Neural crest cell (in vitro differentiated cells): Measurements from ENCODE around the gene LRRC75A. TPM values are rescaled to one million over a fixed set of nuclear protein-coding genes. Genes with fewer than 3 reads are reported as not detected.

Experiments
- DNase-seq: peaks from one replicate; pipeline ENCODE4 v3.0.0; 2021; ENCODE audit warnings: low read depth, mixed read lengths, low spot score
- H3K27ac Mint-ChIP-seq: one replicate; pipeline ENCODE4 v1.8.0; 2021; ENCODE audit warnings: mild to moderate bottlenecking, mixed read lengths; ENCODE audit not compliant: unreplicated experiment
- H3K27me3 Mint-ChIP-seq: 2 replicates; pipeline ENCODE4 v1.8.0; 2021; ENCODE audit warnings: low read depth, mild to moderate bottlenecking, mixed read lengths
- H3K36me3 Mint-ChIP-seq: 2 replicates; pipeline ENCODE4 v1.8.0; 2021; ENCODE audit warnings: low read depth, mild to moderate bottlenecking, mixed read lengths
- H3K4me1 Mint-ChIP-seq: 2 replicates; pipeline ENCODE4 v1.8.0; 2021; ENCODE audit warnings: mixed read lengths
- H3K4me3 Mint-ChIP-seq: one replicate; pipeline ENCODE4 v1.8.0; 2021; ENCODE audit warnings: mild to moderate bottlenecking, mixed read lengths
- H3K9me3 Mint-ChIP-seq: 2 replicates; pipeline ENCODE4 v1.8.0; 2021; ENCODE audit warnings: mixed read lengths
- long read RNA-seq: library from polyadenylated mRNA; unstranded; transcript quantifications from one replicate; pipeline ENCODE4 v2.0.0, GENCODE V29; 2020
- total RNA-seq: library from RNA; stranded (reverse); gene quantifications from 2 replicates; pipeline ENCODE4 v1.2.1, GENCODE V29; 2021
- TF ChIP-seq, protein P1 (sequence below): fragments of 200-600 bp; sonication (generic); conservative IDR thresholded peaks from 2 replicates; pipeline ENCODE4 v1.5.0; 2021; ENCODE audit warnings: antibody characterized with exemption, mild to moderate bottlenecking

Gene LRRC75A, protein sequence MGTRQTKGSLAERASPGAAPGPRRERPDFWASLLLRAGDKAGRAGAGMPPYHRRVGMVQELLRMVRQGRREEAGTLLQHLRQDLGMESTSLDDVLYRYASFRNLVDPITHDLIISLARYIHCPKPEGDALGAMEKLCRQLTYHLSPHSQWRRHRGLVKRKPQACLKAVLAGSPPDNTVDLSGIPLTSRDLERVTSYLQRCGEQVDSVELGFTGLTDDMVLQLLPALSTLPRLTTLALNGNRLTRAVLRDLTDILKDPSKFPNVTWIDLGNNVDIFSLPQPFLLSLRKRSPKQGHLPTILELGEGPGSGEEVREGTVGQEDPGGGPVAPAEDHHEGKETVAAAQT
- total RNA-seq = 5.6 and 7.2 TPM in 2 replicates
- long read RNA-seq, partial matches to known transcripts = 0 of 11 reads
- long read RNA-seq, other reads (novel, unspliced or antisense) = 11 of 11 reads

DNA sequence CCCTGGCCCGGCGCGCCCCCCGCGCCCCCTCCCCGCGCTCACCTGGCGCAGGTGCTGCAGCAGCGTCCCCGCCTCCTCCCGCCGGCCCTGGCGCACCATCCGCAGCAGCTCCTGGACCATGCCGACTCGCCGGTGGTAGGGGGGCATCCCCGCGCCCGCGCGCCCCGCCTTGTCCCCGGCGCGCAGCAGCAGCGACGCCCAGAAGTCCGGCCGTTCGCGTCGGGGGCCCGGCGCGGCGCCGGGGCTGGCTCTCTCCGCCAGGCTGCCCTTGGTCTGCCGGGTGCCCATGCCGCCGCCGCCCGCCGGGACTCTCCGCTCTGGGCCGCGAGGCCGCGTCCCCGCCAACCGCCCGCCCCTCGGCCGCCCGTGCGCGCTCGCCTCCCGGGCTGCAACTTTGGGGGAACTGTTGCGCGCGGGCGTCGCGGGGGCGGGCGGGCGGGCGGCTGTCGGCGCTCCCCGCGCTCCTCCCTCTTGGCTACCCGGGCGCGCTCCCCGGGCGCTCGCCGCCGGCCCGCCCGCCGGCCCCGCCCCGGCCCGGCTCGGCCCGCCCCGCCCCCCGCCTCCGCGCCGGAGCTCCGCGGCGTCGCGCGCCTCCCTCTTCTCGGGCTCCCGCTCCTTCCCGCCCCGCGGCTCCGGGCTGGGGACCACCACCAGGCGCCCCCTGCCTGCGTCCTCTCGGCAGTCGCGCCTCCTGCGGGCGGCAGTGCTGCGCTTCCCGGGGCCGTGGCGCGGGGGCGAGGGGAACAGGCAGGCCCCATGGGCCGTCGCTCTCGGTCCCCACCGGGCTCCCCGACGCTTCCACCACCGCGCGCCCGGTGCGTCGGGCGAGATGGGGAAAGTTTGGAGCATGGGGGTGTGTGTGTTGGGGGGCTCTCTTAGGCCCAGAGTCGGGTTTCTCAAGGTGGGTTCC lies at the start of gene LRRC75A:
TSS of gene LRRC75A (minus strand) at position 491 of the 910 bp plus-strand sequence. CDS start at position 288, 203 bp downstream.
- H3K36me3 Mint-ChIP-seq = no peaks in the 10 kb centered on the region
- no peaks in the 10 kb centered on the region for H3K9me3 Mint-ChIP-seq
- peak within 1 kb of the TSS; percentile 81 for H3K4me3 Mint-ChIP-seq
- peaks cover 35% of the 10 kb centered on the region for H3K4me1 Mint-ChIP-seq
- TF ChIP-seq, protein P1, sequence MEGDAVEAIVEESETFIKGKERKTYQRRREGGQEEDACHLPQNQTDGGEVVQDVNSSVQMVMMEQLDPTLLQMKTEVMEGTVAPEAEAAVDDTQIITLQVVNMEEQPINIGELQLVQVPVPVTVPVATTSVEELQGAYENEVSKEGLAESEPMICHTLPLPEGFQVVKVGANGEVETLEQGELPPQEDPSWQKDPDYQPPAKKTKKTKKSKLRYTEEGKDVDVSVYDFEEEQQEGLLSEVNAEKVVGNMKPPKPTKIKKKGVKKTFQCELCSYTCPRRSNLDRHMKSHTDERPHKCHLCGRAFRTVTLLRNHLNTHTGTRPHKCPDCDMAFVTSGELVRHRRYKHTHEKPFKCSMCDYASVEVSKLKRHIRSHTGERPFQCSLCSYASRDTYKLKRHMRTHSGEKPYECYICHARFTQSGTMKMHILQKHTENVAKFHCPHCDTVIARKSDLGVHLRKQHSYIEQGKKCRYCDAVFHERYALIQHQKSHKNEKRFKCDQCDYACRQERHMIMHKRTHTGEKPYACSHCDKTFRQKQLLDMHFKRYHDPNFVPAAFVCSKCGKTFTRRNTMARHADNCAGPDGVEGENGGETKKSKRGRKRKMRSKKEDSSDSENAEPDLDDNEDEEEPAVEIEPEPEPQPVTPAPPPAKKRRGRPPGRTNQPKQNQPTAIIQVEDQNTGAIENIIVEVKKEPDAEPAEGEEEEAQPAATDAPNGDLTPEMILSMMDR = no peak
- DNase-seq = peak; percentile 63
- H3K27ac Mint-ChIP-seq = no peak within 1 kb of the TSS
- peaks cover 34% of the 10 kb centered on the region for H3K27me3 Mint-ChIP-seq

DNA sequence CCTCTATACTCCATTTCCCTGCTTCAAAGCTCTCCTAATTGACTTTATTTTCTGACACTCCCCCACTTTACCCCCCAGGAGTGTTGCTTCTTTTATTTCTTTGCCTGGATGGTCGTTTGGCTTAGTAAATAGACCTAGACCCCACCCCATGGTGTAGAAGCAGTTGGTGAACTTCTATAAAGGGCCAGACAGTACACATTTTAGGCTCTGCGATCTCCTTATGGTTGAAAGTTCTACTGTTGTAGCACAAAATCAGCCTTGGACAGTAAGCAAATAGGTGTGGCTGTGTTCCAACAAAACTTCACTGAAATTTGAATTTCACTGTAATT lies 45.1 kb upstream of the LRRC75A start:
- no peaks in the 10 kb centered on the region for H3K9me3 Mint-ChIP-seq
- TF ChIP-seq, protein P1 = peak; percentile 30
- peak overlapping the region; percentile 97 for H3K4me3 Mint-ChIP-seq
- no peaks in the 10 kb centered on the region for H3K27me3 Mint-ChIP-seq
- DNase-seq = no peak
- no peaks in the 10 kb centered on the region for H3K36me3 Mint-ChIP-seq
- H3K27ac Mint-ChIP-seq = no peak overlapping the region
- H3K4me1 Mint-ChIP-seq = peaks cover 22% of the 10 kb centered on the region

DNA sequence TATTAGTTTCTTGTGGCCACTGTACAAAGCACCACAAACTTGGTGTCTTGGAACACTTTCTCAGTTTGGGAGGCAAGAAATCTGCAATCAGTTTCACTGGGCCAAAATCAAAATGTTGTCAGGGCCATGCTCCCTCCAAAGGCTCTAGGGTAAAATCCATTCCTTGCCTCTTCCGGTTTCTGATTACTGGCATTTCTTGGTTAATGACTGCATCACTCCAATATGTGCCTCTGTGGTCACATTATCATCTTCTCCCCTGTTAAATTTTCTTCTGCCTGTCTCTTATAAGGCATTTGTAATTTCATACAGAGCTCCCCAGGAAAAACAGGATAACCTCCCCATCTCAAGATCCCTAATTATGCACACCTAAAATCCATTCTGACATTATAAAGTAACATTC lies 42.2 kb upstream of the LRRC75A start:
- Mint-ChIP-seq H3K9me3 (no peaks in the 10 kb centered on the region), H3K4me3 (peak overlapping the region; percentile 14), H3K4me1 (peaks cover 33% of the 10 kb centered on the region), H3K27ac (no peak overlapping the region), H3K36me3 (no peaks in the 10 kb centered on the region), H3K27me3 (no peaks in the 10 kb centered on the region)
- TF ChIP-seq, protein P1 = no peak
- DNase-seq = no peak

DNA sequence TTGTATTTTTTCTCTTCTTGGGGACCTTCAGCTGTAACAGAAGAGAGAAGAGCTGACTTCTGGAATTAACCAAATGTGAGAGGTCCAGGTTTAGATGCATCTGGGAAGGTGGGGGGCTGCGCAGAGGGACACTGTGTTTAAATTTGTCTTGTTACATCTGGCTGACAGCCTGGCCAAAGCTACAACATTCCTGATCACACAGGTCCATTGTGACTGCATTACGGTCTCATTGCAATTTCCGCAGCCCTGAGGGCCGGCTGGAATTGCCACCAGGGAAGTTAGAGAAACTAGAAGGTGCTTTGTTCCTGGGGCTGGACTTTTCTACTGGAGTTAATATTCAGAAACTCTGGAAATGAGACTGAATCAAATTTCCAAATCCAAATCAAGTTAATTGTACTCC lies 37.9 kb upstream of the LRRC75A start:
- H3K9me3 Mint-ChIP-seq = no peaks in the 10 kb centered on the region
- TF ChIP-seq, protein P1 = no peak
- peaks cover 14% of the 10 kb centered on the region for H3K4me1 Mint-ChIP-seq
- no peaks in the 10 kb centered on the region for H3K36me3 Mint-ChIP-seq
- H3K4me3 Mint-ChIP-seq = peak overlapping the region; percentile 29
- H3K27me3 Mint-ChIP-seq = peaks cover 3% of the 10 kb centered on the region
- H3K27ac Mint-ChIP-seq = no peak overlapping the region
- no peak for DNase-seq

DNA sequence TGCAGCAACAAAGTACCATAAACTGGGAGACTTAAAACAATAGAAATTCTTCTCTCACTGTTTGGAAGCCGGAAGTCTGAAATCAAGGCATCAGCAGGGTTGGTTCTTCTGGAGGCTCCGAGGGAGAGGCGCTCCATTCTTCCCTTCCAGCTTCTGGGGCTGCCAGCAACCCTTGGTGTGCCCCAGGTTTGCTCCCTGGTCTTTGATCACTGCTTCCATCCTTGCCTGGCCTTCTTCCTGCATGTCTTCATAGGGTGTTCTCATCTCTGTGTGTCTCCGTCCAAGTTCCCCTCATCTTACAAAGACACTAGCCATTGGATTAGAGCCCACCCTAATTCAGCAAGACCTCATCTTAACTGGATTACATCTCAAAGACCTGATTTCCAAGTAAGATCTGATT lies 35.3 kb upstream of the LRRC75A start:
- TF ChIP-seq, protein P1 = no peak
- Mint-ChIP-seq H3K27me3 (peaks cover 3% of the 10 kb centered on the region), H3K4me3 (no peak overlapping the region), H3K27ac (no peak overlapping the region), H3K9me3 (no peaks in the 10 kb centered on the region), H3K4me1 (peaks cover 13% of the 10 kb centered on the region), H3K36me3 (no peaks in the 10 kb centered on the region)
- no peak for DNase-seq
